Lung (tissue), 12 donors: ENCODE data around the gene FLNC. TPM values are rescaled to one million over a fixed set of nuclear protein-coding genes. Genes with fewer than 3 reads are reported as not detected.

Source experiments
- ATAC-seq: fragments of 200-7000 bp; cut with Tn5 transposase; one replicate; pipeline ENCODE4 v1.9.1; 2020; ENCODE audit warnings: moderate number of reproducible peaks; ENCODE audit not compliant: insufficient read depth, low FRiP score
- DNase-seq, 3 donors: peaks; one replicate each; pipeline ENCODE4 v3.0.0-alpha.2; 2013 to 2017
- H3K27ac ChIP-seq, 2 donors: one replicate each; pipeline ENCODE4 v1.5.1; 2013; ENCODE audit warnings: mild to moderate bottlenecking in 2 of 2, moderate library complexity in 2 of 2, control low read depth in 1 of 2, inconsistent platforms in 1 of 2, low read depth in 1 of 2, low read length in 1 of 2
- H3K27me3 ChIP-seq, 3 donors: one replicate each; pipeline ENCODE4 v1.5.1; 2013; ENCODE audit warnings: low read length in 2 of 3; ENCODE audit not compliant: control insufficient read depth in 3 of 3, insufficient read depth in 3 of 3
- H3K36me3 ChIP-seq, 4 donors: one replicate each; pipeline ENCODE4 v1.5.1; 2013; ENCODE audit warnings: low read length in 4 of 4, mild to moderate bottlenecking in 1 of 4, moderate library complexity in 1 of 4; ENCODE audit not compliant: control insufficient read depth in 4 of 4, insufficient read depth in 4 of 4
- H3K4me1 ChIP-seq, 5 donors: one replicate each; pipeline ENCODE4 v1.5.1; 2013; ENCODE audit warnings: low read length in 5 of 5, mild to moderate bottlenecking in 2 of 5, moderate library complexity in 1 of 5; ENCODE audit not compliant: control insufficient read depth in 5 of 5, insufficient read depth in 5 of 5
- H3K4me3 ChIP-seq: one replicate; pipeline ENCODE4 v1.5.1; 2013; ENCODE audit warnings: mild to moderate bottlenecking, control low read depth, moderate library complexity
- H3K9ac ChIP-seq, 2 donors: one replicate each; pipeline ENCODE4 v1.5.1; 2013; ENCODE audit warnings: low read length in 2 of 2, control low read depth in 1 of 2; ENCODE audit not compliant: insufficient read depth in 1 of 2
- H3K9me3 ChIP-seq, 4 donors: one replicate each; pipeline ENCODE4 v1.5.1; 2013; ENCODE audit warnings: low read length in 3 of 4, mild to moderate bottlenecking in 1 of 4, moderate library complexity in 1 of 4; ENCODE audit not compliant: control insufficient read depth in 4 of 4, insufficient read depth in 3 of 4
- WGBS, 2 donors: extraction: QIAGEN DNeasy Blood & Tissue Kit; methylation state at CpG; one replicate each; pipeline ENCODE4 v1.1.7; 2013; 5-methylcytosine and 5-hydroxymethylcytosine counted together
- polyA plus RNA-seq, 2 donors: library from polyadenylated mRNA; stranded (reverse); fragments of 200-250 nt; gene quantifications; one replicate each; pipeline ENCODE4 v1.2.1, GENCODE V29; 2013
- total RNA-seq, 2 donors: library from RNA; depleted of rRNA in 1 of 2; stranded (reverse); fragments of >200 nt in 1 of 2; gene quantifications; one replicate each; pipeline ENCODE4 v1.2.1, GENCODE V29; 2014 to 2021
- TF ChIP-seq, protein P1 (sequence below): IDR thresholded peaks from 2 replicates; pipeline ENCODE4 v1.5.1; 2012; ENCODE audit warnings: mild to moderate bottlenecking; ENCODE audit errors: control extremely low read depth, extremely low read depth
- donor health status: control.
- donor health status: control.
- donor health status: Bipolar disorder and iron deficiency.
- donor health status: healthy.
- donor health status: DM: yes; HTN: yes; CAD: no.

Gene FLNC
- total and polyA plus RNA-seq, 4 donors, result 2.0 to 24.2 (median 7.7) TPM

DNA sequence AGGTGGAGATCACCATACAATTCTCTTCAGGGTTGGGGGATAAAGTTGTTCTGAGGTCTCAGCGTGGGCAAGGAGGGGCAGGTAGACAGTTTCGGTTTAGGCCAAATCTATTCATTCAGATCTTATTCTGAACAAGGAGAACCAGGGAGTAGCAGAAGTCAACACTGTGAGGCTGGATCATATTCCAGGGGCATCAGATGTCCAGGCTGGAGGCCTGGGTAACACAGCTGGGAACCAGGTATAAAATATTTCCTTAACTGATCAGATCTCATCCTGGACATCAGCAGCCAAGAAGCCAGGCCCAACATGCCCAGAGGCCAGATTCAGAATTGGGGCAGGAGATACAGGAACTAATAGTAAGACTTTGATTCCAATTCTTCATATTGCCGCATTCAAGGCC is 19.2 kb upstream of the FLNC start:
- 94 to 96% methylated on average over 3 of the region's 3 CpGs for WGBS, 2 donors

DNA sequence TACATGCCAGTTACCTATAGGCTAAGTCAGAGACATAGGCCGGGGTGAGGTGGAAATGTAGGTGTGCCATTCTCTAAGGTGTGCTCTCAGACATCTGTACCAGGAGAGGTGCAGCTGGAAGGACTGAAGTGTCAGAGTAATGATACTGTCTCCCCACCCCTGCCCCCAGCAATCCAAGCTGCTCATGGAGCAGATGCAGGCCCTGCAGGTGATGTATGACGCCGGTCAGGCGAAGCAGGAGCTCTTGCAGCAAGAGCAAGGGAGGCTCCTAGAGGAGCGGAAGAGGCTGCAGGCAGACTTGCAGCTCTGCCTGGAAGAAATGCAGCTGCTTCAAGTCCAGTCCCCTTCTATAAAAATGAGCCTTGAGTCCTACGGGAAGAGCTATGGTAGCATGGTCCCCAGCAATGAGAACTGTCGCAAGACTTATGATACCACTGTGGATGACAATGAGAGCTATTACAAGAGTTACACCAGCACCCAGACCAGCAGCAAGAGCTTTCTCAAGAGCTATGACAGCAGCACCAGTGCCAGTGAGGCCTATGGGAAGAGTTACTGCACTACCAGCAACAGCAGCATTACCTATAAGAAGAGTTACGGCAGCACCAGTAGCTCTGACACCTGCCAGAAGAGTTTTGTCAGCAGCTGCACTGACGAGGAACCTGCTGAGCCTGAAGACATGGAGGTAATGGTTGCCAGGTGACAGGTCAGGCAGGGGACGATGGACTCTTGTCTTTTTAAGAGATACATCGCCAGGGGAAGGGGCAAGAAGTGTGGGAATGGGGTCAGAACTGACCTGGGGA is 18.4 kb upstream of the FLNC start:
- ATAC-seq (no peak), DNase-seq (no peak)
- Histone ChIP-seq H3K4me3 (no peak overlapping the region), H3K9ac (no peak overlapping the region), H3K27ac (no peak overlapping the region), H3K9me3 (peaks cover 0 to 4% (median 0%) of the 10 kb centered on the region in 4 donors), H3K36me3 (peaks cover 0 to 6% (median 1%) of the 10 kb centered on the region in 4 donors), H3K4me1 (peaks cover 0 to 3% (median 0%) of the 10 kb centered on the region in 5 donors), H3K27me3 (no peaks in the 10 kb centered on the region)
- WGBS, 2 donors, result 88 to 92% methylated on average over 11 of the region's 11 CpGs
- TF ChIP-seq, protein P1, sequence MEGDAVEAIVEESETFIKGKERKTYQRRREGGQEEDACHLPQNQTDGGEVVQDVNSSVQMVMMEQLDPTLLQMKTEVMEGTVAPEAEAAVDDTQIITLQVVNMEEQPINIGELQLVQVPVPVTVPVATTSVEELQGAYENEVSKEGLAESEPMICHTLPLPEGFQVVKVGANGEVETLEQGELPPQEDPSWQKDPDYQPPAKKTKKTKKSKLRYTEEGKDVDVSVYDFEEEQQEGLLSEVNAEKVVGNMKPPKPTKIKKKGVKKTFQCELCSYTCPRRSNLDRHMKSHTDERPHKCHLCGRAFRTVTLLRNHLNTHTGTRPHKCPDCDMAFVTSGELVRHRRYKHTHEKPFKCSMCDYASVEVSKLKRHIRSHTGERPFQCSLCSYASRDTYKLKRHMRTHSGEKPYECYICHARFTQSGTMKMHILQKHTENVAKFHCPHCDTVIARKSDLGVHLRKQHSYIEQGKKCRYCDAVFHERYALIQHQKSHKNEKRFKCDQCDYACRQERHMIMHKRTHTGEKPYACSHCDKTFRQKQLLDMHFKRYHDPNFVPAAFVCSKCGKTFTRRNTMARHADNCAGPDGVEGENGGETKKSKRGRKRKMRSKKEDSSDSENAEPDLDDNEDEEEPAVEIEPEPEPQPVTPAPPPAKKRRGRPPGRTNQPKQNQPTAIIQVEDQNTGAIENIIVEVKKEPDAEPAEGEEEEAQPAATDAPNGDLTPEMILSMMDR, result no peak

More for the DNA sequence above, 19.2 kb upstream of the FLNC start:
- peaks cover 0 to 7% (median 3%) of the 10 kb centered on the region in 4 donors for H3K36me3 ChIP-seq
- no peak overlapping the region for H3K4me3 ChIP-seq
- ATAC-seq, result no peak
- TF ChIP-seq, protein P1, result no peak
- no peak for DNase-seq
- no peak overlapping the region for H3K9ac ChIP-seq
- H3K27ac ChIP-seq, result no peak overlapping the region
- peaks cover 0 to 3% (median 0%) of the 10 kb centered on the region in 5 donors for H3K4me1 ChIP-seq
- peaks cover 0 to 4% (median 0%) of the 10 kb centered on the region in 4 donors for H3K9me3 ChIP-seq
- no peaks in the 10 kb centered on the region for H3K27me3 ChIP-seq

DNA sequence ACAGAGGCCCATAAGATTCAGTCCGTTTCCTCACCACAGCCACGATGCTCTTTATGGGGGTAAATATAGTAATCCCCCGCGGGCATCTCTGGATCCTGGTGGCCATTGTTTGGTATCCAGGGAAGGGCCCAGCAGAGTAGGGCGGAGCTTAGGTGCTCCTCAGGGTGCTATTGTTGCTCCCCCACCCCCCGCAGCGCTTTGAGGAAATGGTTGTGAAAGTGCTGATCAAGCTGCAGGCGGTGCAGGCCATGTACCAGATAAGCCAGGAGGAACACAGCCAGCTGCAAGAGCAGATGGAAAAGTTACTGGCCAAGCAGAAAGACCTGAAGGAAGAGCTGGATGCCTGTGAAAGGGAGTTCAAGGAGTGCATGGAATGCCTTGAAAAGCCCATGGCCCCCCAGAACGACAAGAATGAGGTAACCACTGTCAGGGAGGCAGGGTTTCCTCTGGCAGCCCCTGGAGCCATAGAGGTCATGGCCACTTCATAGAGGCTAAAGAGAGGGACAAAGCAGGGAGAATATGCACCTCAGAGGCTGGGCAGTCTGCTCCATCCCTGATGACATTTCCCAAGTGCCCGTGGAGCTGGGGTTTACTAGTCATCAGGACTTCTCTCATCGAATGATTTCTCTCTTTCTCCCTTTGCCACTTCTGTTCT is 17.6 kb upstream of the FLNC start:
- Histone ChIP-seq H3K27ac (no peak overlapping the region), H3K27me3 (no peaks in the 10 kb centered on the region), H3K4me3 (no peak overlapping the region), H3K36me3 (peaks cover 0 to under 1% (median 0%) of the 10 kb centered on the region in 4 donors), H3K4me1 (peaks cover 0 to 3% (median 0%) of the 10 kb centered on the region in 5 donors), H3K9ac (no peak overlapping the region), H3K9me3 (peaks cover 0 to 4% (median 0%) of the 10 kb centered on the region in 4 donors)
- DNase-seq, result peak in 1 of 3 donors; percentile 32
- TF ChIP-seq, protein P1, result no peak
- 44 to 51% methylated on average over 11 of the region's 11 CpGs for WGBS, 2 donors
- ATAC-seq, result no peak
